Right hindlimb (tissue), 1 donor: ENCODE data around the gene P2RY6.

Experiments
- DNase-seq: peaks from one replicate; pipeline ENCODE4 v3.0.0-alpha.2; 2018

Gene P2RY6

GRCh38 chr11:73281796-73282660, 9.9 kb downstream of the P2RY6 start:
- DNase-seq, result no peak

GRCh38 chr11:73283276-73284000, 11.3 kb downstream of the P2RY6 start:
- DNase-seq, result no peak

GRCh38 chr11:73284106-73284505, 12.0 kb downstream of the P2RY6 start:
- DNase-seq, result no peak

GRCh38 chr11:73285721-73286120, 13.6 kb downstream of the P2RY6 start:
- DNase-seq, result no peak

- DNase-seq, result no peak
Measured at GRCh38 chr11:73286240-73286810, 14.2 kb downstream of the P2RY6 start.

GRCh38 chr11:73287400-73288101, 15.4 kb downstream of the P2RY6 start:
- no peak for DNase-seq

GRCh38 chr11:73288192-73288872, 16.2 kb downstream of the P2RY6 start:
- DNase-seq, result no peak

- peak; percentile 81 for DNase-seq
Measured at GRCh38 chr11:73288873-73289707, 17.0 kb downstream of the P2RY6 start.

GRCh38 chr11:73290536-73290935, 18.4 kb downstream of the P2RY6 start:
- peak; percentile 6 for DNase-seq

- DNase-seq, result peak; percentile 19
Measured at GRCh38 chr11:73291196-73291595, 19.1 kb downstream of the P2RY6 start.

GRCh38 chr11:73291781-73292524, 19.8 kb downstream of the P2RY6 start:
- DNase-seq, result peak; percentile 14

GRCh38 chr11:73292525-73292894, 20.4 kb downstream of the P2RY6 start:
- DNase-seq, result peak; percentile 66

GRCh38 chr11:73293356-73293936, 21.3 kb downstream of the P2RY6 start:
- DNase-seq, result peak; percentile 20

- DNase-seq, result peak; percentile 4
Measured at GRCh38 chr11:73294604-73295003, 22.5 kb downstream of the P2RY6 start.

- peak; percentile 57 for DNase-seq
Measured at GRCh38 chr11:73295241-73295995, 23.3 kb downstream of the P2RY6 start.

GRCh38 chr11:73295996-73296318, 23.8 kb downstream of the P2RY6 start:
- no peak for DNase-seq

GRCh38 chr11:73296501-73297230, 24.5 kb downstream of the P2RY6 start:
- DNase-seq, result peak; percentile 19

- DNase-seq, result peak; percentile 11
Measured at GRCh38 chr11:73297231-73297590, 25.1 kb downstream of the P2RY6 start.

- DNase-seq, result no peak
Measured at GRCh38 chr11:73297702-73298101, 25.6 kb downstream of the P2RY6 start.
